Ureter (tissue), 1 donor: ENCODE data around the gene EDRF1. TPM values are rescaled to one million over a fixed set of nuclear protein-coding genes. Genes with fewer than 3 reads are reported as not detected.
"Not testable (repeated sequence)": the region's sequence is repeated elsewhere in the genome, so short reads cannot be mapped to it uniquely, and the experiment has no call there.

ENCODE experiments used
- DNase-seq: peaks from one replicate; pipeline ENCODE4 v3.0.0-alpha.2; 2020; ENCODE audit warnings: low spot score
- total RNA-seq: library from RNA; stranded (reverse); gene quantifications from one replicate; pipeline ENCODE4 v1.2.4, GENCODE V29; 2023
- donor health status: DM: yes; HTN: yes; CAD: no.

EDRF1 gene
- total RNA-seq, 1 donor from 2014 or later: 34.0 TPM

DNA sequence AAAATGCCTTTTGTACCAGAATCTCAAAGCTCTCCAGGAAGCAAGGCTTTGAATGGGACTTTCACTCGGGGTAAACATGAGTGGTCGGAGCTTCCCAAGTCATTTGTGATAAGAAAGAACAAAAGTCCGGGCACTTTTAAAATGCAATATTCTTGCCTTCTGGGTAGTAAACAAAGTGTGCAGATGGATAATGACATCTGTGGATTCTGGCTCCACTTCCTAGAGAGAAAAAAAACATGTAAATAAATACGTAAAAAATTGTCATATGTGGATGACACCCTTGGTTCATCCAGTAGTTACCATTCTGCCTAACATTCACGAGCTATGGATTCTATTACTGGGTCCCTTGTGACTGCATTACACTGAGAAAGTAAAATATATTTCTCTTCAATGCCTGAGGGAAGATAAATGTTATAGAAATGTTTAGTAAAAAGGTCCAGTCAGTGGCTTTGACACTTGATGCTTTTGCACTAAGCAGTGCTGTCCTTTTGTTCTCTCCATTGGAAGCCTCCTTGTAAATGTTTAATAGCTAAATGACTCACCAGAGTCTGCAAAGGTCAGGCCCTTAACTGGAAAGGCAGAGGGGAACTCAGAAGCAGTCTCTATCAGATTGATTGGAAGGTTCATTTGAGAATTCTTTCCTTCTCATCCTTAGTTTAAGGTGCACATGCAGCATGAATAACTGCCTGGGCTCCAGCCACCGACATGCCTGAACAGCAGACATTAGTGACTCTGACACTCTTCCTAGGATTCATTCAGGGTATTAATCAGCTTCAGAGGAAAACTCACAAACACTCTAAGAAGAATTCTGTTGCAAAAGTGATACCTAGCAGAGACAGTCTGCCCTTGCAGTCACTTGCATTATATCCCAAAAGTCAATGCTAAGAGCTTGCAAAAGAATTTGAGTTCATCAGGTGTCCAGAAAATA, 11.7 kb upstream of the EDRF1 start:
- no peak for DNase-seq

DNA sequence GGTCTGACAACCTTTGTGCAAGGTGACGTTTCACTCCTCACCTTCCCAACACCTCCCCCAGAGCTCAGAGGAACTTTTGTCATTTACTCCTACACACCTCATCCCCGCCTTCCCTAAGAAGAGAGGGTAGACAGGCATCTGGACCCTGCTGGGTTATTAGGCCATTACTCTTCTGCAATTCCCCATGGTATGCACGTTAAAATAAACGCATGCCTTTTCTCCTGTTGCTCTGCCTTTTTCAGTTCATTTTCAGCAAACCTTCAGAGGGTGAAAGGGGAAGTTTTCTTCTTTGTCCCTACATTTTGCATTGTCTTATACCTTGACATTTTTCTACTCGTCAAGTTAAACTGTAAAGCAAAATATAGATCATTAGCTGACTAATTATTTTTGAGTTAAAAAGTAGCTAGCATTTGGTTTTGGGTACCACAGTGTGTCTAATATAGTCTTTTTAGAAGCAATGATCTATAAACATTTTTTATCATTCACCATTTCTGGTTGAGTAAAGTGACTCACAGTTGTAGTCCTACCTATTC, 10.5 kb upstream of the EDRF1 start:
- DNase-seq: no peak

- DNase-seq: no peak
Observed at GRCh38 chr10:125709553-125710474, 9.7 kb upstream of the EDRF1 start.

GRCh38 chr10:125711110-125711750, 8.3 kb upstream of the EDRF1 start:
- no peak for DNase-seq

DNA sequence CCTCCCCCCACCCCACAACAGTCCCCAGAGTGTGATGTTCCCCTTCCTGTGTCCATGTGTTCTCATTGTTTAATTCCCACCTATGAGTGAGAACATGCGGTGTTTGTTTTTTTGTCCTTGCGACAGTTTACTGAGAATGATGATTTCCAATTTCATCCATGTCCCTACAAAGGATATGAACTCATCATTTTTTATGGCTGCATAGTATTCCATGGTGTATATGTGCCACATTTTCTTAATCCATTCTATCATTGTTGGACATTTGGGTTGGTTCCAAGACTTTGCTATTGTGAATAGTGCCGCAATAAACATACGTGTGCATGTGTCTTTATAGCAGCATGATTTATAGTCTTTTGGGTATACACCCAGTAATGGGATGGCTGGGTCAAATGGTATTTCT, 4.8 kb upstream of the EDRF1 start:
- not testable (repeated sequence) for DNase-seq

DNA sequence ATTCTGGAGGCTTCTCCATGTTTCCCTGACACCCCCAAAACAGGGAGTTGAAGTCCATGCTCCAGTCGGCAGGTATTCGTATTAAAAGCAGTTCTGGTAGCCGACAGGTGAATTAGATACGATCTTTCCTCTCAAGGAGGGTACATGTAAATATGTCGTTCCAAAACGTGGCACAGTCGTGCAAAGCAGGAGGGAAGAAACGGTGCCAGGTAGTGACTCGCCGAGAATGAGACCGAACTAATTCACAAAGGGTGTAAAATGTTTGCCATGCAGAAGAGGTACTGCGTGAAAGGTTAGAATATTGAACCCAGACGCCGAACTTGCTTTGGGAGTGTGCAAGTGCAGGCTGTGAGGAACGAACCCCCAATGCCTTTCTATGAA, 483 bp downstream of the EDRF1 start:
- no peak for DNase-seq

DNA sequence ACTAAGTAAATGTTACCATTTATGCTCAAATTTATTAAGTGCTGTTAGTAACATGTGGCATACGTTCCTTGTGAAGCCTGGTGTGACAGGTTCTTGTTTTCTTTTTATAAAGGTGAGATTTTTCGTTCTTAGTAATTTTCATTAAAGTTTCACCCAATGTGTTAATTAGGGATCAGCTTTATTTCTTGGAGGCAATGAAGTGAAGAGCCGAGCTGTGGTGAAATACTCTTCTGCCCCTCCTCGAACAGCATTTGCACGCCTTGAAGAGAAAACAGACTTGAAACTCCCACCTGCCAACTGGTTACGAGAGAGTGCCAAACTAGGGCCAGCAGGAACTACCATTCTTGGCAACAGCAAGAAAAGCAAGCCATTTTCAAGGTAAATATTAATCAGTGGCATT, 1.5 kb downstream of the EDRF1 start:
- DNase-seq: no peak

GRCh38 chr10:125722811-125723210, 3.3 kb downstream of the EDRF1 start:
- no peak for DNase-seq

GRCh38 chr10:125726914-125727313, 7.4 kb downstream of the EDRF1 start:
- no peak for DNase-seq

DNA sequence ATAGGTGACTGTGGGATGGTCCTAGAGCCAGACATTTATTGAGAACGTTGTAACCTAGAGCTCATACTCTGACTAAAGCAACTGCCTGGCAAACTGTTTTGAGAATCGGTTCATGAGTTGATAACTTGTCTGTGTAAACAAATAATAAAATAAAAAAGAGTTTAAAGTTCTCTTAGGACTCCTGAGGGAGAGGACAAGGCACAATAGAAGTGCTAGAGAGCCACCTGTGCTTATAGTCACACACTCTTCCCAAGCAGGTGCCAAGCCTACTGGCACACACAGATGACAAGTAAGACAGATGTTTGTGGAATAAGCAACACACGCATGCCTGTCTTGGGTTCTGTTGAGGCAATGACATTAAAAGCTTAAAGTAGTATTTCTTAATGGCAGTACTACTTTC, 7.9 kb downstream of the EDRF1 start:
- no peak for DNase-seq

DNA sequence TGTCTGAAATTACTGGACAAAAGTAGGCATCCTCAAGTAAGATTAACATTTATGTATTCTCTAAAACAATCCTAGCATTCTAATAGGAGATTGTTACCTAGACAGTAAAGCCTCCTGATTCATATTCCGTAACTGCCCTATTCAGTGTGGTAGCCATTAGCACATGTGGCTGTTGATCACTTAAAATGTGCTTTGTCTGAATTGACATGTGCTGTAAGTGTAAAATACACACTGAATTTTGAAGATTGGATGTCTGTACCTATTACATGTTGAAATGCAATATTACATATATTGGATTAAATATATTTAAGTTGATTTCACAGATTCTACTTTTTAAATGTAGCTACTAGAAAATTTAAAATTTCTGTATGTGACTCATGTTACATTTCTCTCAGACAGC, 14.6 kb downstream of the EDRF1 start:
- DNase-seq: no peak

GRCh38 chr10:125734823-125735222, 15.3 kb downstream of the EDRF1 start:
- DNase-seq: no peak

- no peak for DNase-seq
Observed at GRCh38 chr10:125738206-125738605, 18.7 kb downstream of the EDRF1 start.

DNA sequence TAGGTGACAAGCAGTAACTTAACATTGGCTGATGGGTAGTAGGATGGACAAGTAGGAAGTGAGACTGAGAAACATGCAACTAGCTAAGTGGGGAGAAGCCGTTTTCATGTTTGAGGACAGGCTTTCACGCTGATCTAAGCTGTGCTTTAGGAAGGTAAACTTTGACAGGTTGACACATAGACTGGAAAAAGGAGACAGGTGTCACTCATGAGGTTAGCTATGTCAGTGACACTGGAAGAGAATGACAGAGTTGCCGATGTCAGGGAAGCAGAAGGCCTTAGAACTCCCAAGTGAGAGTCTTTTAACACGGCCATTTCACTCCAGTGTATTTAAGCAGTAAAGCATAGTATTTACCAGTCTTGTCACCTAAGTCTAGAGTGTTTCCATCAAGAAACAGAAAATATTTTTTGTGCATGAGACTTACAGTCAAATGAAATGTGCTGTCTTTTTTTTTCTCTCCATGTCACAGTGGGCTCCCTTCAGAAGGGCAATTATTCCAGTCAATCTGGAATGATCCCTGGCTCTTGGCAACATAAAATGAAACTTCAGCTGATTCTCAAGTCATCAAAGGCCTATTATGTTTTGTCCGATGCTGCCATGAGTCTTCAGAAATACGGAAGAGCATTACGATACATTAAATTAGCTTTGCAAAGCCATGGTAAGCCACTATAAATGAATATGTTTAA, 20.6 kb downstream of the EDRF1 start:
- no peak for DNase-seq

DNA sequence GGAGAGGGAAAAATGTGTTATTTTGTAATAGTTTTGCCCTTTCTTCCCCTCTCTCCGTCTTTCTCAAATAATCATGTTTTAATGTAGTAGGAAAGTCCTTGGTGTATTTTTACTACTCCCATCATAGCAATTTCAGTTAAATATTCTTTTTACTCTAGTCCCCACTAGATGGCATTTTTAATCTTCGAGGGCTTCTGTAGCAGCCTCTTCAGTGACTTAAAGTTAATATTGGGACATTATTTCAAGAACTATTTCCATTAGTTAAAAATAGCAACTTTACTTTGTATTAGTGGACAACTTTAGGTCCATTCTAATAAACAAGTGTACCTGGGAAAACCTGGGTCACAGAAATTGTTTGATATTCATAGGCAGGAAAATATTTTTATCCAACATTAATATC, 23.0 kb downstream of the EDRF1 start:
- DNase-seq: no peak

DNA sequence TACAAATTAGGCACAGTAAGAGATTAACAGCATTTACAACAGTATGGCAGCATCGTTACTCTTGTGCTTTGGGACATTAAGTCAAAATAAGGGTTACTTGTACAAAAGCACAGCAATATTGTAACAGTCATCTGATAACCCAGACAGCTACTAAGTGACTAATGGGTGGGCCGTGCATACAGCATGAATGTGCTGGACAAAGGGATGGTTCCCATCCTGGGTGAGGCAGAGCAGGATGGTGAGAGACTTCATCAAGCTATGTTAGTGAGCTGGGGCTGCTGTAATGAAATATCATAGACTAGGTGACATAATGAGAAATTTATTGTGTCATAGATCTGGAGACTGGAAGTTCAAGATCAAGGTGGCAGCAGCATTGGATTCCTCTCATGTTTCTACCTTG, 25.4 kb downstream of the EDRF1 start:
- DNase-seq: no peak

- no peak for DNase-seq
Observed at GRCh38 chr10:125747417-125747816, 27.9 kb downstream of the EDRF1 start.

- no peak for DNase-seq
Observed at GRCh38 chr10:125756196-125756595, 36.7 kb downstream of the EDRF1 start.

GRCh38 chr10:125756853-125757487, 37.5 kb downstream of the EDRF1 start:
- no peak for DNase-seq

GRCh38 chr10:125757742-125758141, 38.2 kb downstream of the EDRF1 start:
- no peak for DNase-seq

DNA sequence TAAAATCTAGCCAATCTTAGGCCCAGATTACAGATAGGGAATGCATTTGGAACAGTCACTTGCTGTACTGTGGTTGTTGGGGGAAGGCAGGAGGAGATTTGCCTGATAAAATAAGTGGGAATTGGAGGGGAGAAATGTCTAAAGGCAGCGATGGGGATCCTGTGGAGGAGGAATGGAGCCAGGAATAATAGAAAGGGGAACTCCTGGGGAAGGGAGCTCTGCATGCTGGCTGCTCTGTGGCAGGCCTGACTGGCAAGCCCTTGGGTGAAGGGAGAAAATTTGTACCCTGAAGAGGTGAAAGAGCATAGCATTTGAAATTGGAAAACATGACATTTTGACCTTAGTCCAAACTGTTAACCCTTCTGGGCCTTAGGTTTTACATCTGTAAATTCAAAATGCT, 42.5 kb downstream of the EDRF1 start:
- DNase-seq: no peak
